GM12878 (cell line): Measurements from ENCODE around the gene PHAF1. TPM values are rescaled to one million over a fixed set of nuclear protein-coding genes. Genes with fewer than 3 reads are reported as not detected.

Experiments
- ATAC-seq: fragments of 200-7000 bp; cut with Tn5 transposase; 3 replicates; pipeline ENCODE4 v1.9.1; 2020; ENCODE audit warnings: mild to moderate bottlenecking, moderate library complexity
- BruUV-seq: library from RNA; stranded (reverse); fragments of 400-500 nt; replicated peaks from 2 replicates; lab custom pipeline; 2021; lab: Mats Ljungman, UMichigan
- CTCF ChIA-PET: fragments of 300-600 bp; sonication (Branson Sonifier 250); formaldehyde crosslinking; extraction: SDS; loops from one replicate; lab custom pipeline; 2021; ENCODE audit warnings: inconsistent platforms; lab: Yijun Ruan, JAX
- POLR2A ChIA-PET: fragments of 350-600 bp; formaldehyde crosslinking; extraction: SDS; loops from one replicate; lab custom pipeline; 2021; ENCODE audit warnings: inconsistent platforms; lab: Charles Lee
- RAD21 ChIA-PET: fragments of 300-600 bp; sonication (Branson Sonifier 250); formaldehyde crosslinking; loops from one replicate; lab custom pipeline; 2023; ENCODE audit warnings: antibody characterized with exemption; ENCODE audit not compliant: unreplicated experiment; lab: Charles Lee
- SMC1A ChIA-PET: fragments of 300-600 bp; sonication (Branson Sonifier 250); formaldehyde crosslinking; loops from one replicate; lab custom pipeline; 2023; ENCODE audit not compliant: unreplicated experiment, uncharacterized antibody; lab: Charles Lee
- DNase-seq: peaks from one replicate; pipeline ENCODE4 v3.0.0-alpha.2; 2011; ENCODE audit warnings: low read depth, low spot score
- FAIRE-seq: peaks from 3 replicates; lab custom pipeline; 2011; peaks lifted over from hg19 to GRCh38; lab: Jason Lieb, UNC
- H2AFZ ChIP-seq: 2 replicates; pipeline ENCODE4 v1.6.0; 2011; ENCODE audit warnings: low read depth, low read length, control low read depth; ENCODE audit not compliant: control insufficient read depth
- H3K27ac ChIP-seq: 2 replicates; pipeline ENCODE4 v1.5.1; 2011; ENCODE audit warnings: control low read depth; ENCODE audit not compliant: control insufficient read depth, insufficient read depth
- H3K27me3 ChIP-seq, 2 experiments: replicated peaks in 1 of 2; 2 replicates each; pipeline versions ENCODE4 v1.6.0 to v1.6.1; 2011; ENCODE audit warnings: low read length in 1 of 2; ENCODE audit not compliant: control insufficient read depth in 2 of 2, insufficient read depth in 2 of 2
- H3K36me3 ChIP-seq, 2 experiments: 2 replicates each; pipeline ENCODE4 v1.5.1; 2011; ENCODE audit warnings: low read length in 1 of 2; ENCODE audit not compliant: control insufficient read depth in 2 of 2, insufficient read depth in 2 of 2
- H3K4me1 ChIP-seq: 2 replicates; pipeline ENCODE4 v1.6.1; 2011; ENCODE audit warnings: mild to moderate bottlenecking, low read length, moderate library complexity, mixed read lengths; ENCODE audit not compliant: control insufficient read depth, insufficient read depth
- H3K4me2 ChIP-seq: 2 replicates; pipeline ENCODE4 v1.6.0; 2011; ENCODE audit warnings: control low read depth; ENCODE audit not compliant: control insufficient read depth, insufficient read depth
- H3K4me3 ChIP-seq: fragments of 200-600 bp; sonication (generic); 2 replicates; pipeline ENCODE4 v1.5.1; 2016
- H3K79me2 ChIP-seq: 2 replicates; pipeline ENCODE4 v1.6.0; 2011; ENCODE audit warnings: low read length; ENCODE audit not compliant: control insufficient read depth, insufficient read depth
- H3K9ac ChIP-seq: 2 replicates; pipeline ENCODE4 v1.8.0; 2011; ENCODE audit warnings: low read length, control low read depth, mixed read lengths; ENCODE audit not compliant: control insufficient read depth, insufficient read depth
- H3K9me3 ChIP-seq: replicated peaks from 3 replicates; pipeline ENCODE4 v1.5.1; 2011; ENCODE audit warnings: mild to moderate bottlenecking, low read length; ENCODE audit not compliant: control insufficient read depth, insufficient read depth
- H4K20me1 ChIP-seq: 2 replicates; pipeline ENCODE4 v1.6.0; 2011; ENCODE audit not compliant: control insufficient read depth, insufficient read depth
- CREB1 ChIP-seq: IDR thresholded peaks from 2 replicates; pipeline ENCODE4 v1.6.1; 2012; ENCODE audit warnings: low read depth, mild to moderate bottlenecking, inconsistent platforms
- ELK1 ChIP-seq: IDR thresholded peaks from 2 replicates; pipeline ENCODE4 v1.6.1; 2012; ENCODE audit warnings: low read depth, low read length, improper control_type of control experiment
- SMC3 ChIP-seq: IDR thresholded peaks from 2 replicates; pipeline ENCODE4 v1.6.1; 2011; ENCODE audit warnings: low read length, improper control_type of control experiment, borderline replicate concordance
- in situ Hi-C: fragments of 300-500 bp; cut with MboI; formaldehyde crosslinking; loops from 9 replicates; pipeline ENCODE4 v1.14.3; 2018; ENCODE audit warnings: mixed read lengths
- intact Hi-C: fragments of 100-400 bp; cut with micrococcal nuclease; formaldehyde crosslinking; loops from one replicate; pipeline ENCODE4 v1.14.2; 2022; ENCODE audit not compliant: unreplicated experiment
- polyA plus RNA-seq, 11 experiments: library from polyadenylated mRNA; depleted of rRNA in 4 of 11; unstranded in 6 of 11; stranded (reverse) in 5 of 11; fragments of >200 nt; fragmentation: Nextera tagmentation in 4 of 11; fragmentation: Illumina TruSeq in 1 of 11; extraction: Ambion mirVana in 4 of 11; extraction: Trizol in 1 of 11; gene quantifications; 1 replicate in 1 of 11; 2 replicates in 10 of 11; pipeline versions ENCODE4 v1.2.1 to v1.2.3, GENCODE V29; 2011 to 2016; ENCODE audit warnings: inconsistent platforms in 2 of 11, missing spikeins in 2 of 11, low read depth in 1 of 11
- total RNA-seq, 4 experiments: library from RNA; depleted of rRNA in 3 of 4; stranded (reverse); fragments of >200 nt in 3 of 4; fragmentation: Illumina TruSeq in 1 of 4; extraction: Trizol in 1 of 4; gene quantifications; 2 replicates each; pipeline versions ENCODE4 v1.2.1 to v1.2.3, GENCODE V29; 2013 to 2021
- TF ChIP-seq, protein P1 (sequence below): fragments of 450-650 bp; IDR thresholded peaks from 2 replicates; pipeline ENCODE4 v1.6.1; 2017; ENCODE audit warnings: antibody characterized with exemption, mild to moderate bottlenecking, moderate library complexity

PHAF1 gene
- total and polyA plus RNA-seq, 10 of the 15 experiments (the other 5 are each of a cell fraction or from before 2014, with no cell fraction given): 4.5 to 20.9 (median 14.9) TPM

GRCh38 chr16:67193536-67193935 lies 83.8 kb downstream of the PHAF1 start:
- Histone ChIP-seq H3K4me1 (peaks cover 8% of the 10 kb centered on the region), H3K9me3 (no peaks in the 10 kb centered on the region), H3K4me2 (peak overlapping the region; percentile 95), H3K9ac (peak overlapping the region; percentile 97), H3K36me3 (peaks cover 14 to 30% of the 10 kb centered on the region in 2 experiments), H3K79me2 (peaks cover 23% of the 10 kb centered on the region), H3K27me3 (no peaks in the 10 kb centered on the region), H3K27ac (peak overlapping the region; percentile 79; the same call in 1 of the 2 replicates), H3K4me3 (peak overlapping the region; percentile 99), H2AFZ (no peak overlapping the region), H4K20me1 (peaks cover 7% of the 10 kb centered on the region)
- in situ Hi-C loops: no loop called here
- POLR2A ChIA-PET: interaction anchor here (0.6 to 4.7 kb wide), 7 partner anchors 9 to 156 kb away, joined by 3 to 22 read pairs (median 3); partner anchors contain the start of gene TMEM208
- RAD21 ChIA-PET: interaction anchor here (1.2 to 1.7 kb wide), 3 partner anchors 8 to 53 kb away, joined by 3 to 7 read pairs (median 6); partner anchors contain the start of genes FHOD1 and TMEM208
- FAIRE-seq (no peak), ATAC-seq (no peak)
- BruUV-seq: no TSS peak
- TF ChIP-seq SMC3 (no peak), CREB1 (no peak), ELK1 (no peak)
- TF ChIP-seq, protein P1, sequence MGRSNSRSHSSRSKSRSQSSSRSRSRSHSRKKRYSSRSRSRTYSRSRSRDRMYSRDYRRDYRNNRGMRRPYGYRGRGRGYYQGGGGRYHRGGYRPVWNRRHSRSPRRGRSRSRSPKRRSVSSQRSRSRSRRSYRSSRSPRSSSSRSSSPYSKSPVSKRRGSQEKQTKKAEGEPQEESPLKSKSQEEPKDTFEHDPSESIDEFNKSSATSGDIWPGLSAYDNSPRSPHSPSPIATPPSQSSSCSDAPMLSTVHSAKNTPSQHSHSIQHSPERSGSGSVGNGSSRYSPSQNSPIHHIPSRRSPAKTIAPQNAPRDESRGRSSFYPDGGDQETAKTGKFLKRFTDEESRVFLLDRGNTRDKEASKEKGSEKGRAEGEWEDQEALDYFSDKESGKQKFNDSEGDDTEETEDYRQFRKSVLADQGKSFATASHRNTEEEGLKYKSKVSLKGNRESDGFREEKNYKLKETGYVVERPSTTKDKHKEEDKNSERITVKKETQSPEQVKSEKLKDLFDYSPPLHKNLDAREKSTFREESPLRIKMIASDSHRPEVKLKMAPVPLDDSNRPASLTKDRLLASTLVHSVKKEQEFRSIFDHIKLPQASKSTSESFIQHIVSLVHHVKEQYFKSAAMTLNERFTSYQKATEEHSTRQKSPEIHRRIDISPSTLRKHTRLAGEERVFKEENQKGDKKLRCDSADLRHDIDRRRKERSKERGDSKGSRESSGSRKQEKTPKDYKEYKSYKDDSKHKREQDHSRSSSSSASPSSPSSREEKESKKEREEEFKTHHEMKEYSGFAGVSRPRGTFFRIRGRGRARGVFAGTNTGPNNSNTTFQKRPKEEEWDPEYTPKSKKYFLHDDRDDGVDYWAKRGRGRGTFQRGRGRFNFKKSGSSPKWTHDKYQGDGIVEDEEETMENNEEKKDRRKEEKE: no peak
- TF ChIP-seq, all 136 proteins: peak for 0
- no peak for DNase-seq
- intact Hi-C loops: loop anchor here (2.0 kb wide), 1 partner anchor 53 kb away; the partner anchor contains the start of gene FHOD1
- SMC1A ChIA-PET: interaction anchor here (2.1 kb wide), 1 partner anchor 51 kb away, joined by 9 read pairs; no protein-coding TSS in a partner anchor
- CTCF ChIA-PET: interaction anchor here (0.8 to 1.8 kb wide), 6 partner anchors 19 to 239 kb away, joined by 3 to 11 read pairs (median 4); partner anchors contain the start of genes FBXL8, FHOD1, TMEM208 and TRADD
